Stimulated activated CD4-positive, alpha-beta T cell treated with anti-CD3 and anti-CD28 coated beads, TNF-alpha, amount 100 ng/mL, for 4 hours (primary cell): Measurements from ENCODE around the gene FBF1.
"Not testable (repeated sequence)": the region's sequence is repeated elsewhere in the genome, so short reads cannot be mapped to it uniquely, and the experiment has no call there.

Experiments used
- DNase-seq, 3 experiments: peaks; one replicate each; pipeline ENCODE4 v3.0.0-alpha.2; 2020; ENCODE audit warnings: low read depth in 3 of 3

Gene FBF1

GRCh38 chr17:75895370-75896155 is 45.3 kb downstream of the FBF1 start:
- DNase-seq: no peak

GRCh38 chr17:75894049-75894733 is 46.7 kb downstream of the FBF1 start:
- no peak for DNase-seq

GRCh38 chr17:75893305-75894048 is 47.4 kb downstream of the FBF1 start:
- DNase-seq: no peak

- no peak for DNase-seq
These were observed 48.2 kb downstream of the FBF1 start for GRCh38 chr17:75892556-75893224.

- DNase-seq: no peak
These were observed 49.0 kb downstream of the FBF1 start for GRCh38 chr17:75891605-75892555.

- DNase-seq: no peak
These were observed 49.7 kb downstream of the FBF1 start for GRCh38 chr17:75891022-75891604.

GRCh38 chr17:75889454-75889853 is 51.4 kb downstream of the FBF1 start:
- DNase-seq: no peak

GRCh38 chr17:75888484-75888883 is 52.4 kb downstream of the FBF1 start:
- no peak for DNase-seq

GRCh38 chr17:75885860-75886259 is 55.0 kb downstream of the FBF1 start:
- not testable (repeated sequence) for DNase-seq

GRCh38 chr17:75885431-75885830 is 55.4 kb downstream of the FBF1 start:
- DNase-seq: no peak

GRCh38 chr17:75881678-75882454 is 59.0 kb downstream of the FBF1 start:
- DNase-seq: no peak

- no peak for DNase-seq
These were observed 60.6 kb downstream of the FBF1 start for GRCh38 chr17:75880266-75880665.

- no peak for DNase-seq
These were observed 62.5 kb downstream of the FBF1 start, which contains the start of gene TRIM47 for GRCh38 chr17:75878174-75878998. Gene TRIM47 (minus strand): TSS chr17:75878581. CDS start chr17:75878548, 33 bp downstream.

GRCh38 chr17:75877752-75878173 is 63.1 kb downstream of the FBF1 start:
- peak; percentile 50 to 60 (median 52) for DNase-seq

GRCh38 chr17:75876938-75877751 is 63.7 kb downstream of the FBF1 start:
- DNase-seq: no peak

- peak; percentile 33 to 57 (median 48) for DNase-seq
These were observed 64.5 kb downstream of the FBF1 start for GRCh38 chr17:75876190-75876937.

- DNase-seq: no peak
These were observed 65.0 kb downstream of the FBF1 start for GRCh38 chr17:75875940-75876189.
